Measurements from ENCODE around the gene ZBTB17.

Gene ZBTB17

DNA sequence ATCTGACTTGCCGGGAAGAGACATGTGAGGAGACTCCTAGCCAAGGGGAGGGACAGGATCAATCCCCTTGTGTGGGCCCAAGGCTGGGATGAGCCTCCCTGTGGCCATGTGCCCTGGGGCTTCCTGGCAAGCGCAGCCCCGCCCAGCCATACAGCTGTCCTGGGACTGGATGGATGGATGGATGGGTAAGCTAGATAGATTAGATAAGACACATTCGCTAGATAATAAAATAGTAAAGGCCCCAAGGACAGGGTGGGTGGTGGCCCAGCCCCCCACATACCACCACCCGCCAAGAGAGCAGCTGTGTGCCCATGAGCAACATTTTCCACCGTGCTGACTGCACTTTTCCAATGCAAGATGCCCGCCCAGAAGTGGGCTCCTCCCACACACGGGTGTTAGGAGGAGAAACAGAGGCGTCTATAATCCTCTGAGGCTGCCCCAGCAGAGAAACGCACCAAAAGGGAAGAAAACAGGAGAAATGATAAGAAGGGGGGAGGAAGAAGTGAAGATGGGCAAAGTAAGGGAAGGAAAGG lies 25.1 kb downstream of the ZBTB17 start:
- Histone ChIP-seq H2AFZ (ENCODE audit: low read depth, low read length) (no peak overlapping the region), H3K27me3 (ENCODE audit: control insufficient read depth in 1 of 2, insufficient read depth in 1 of 2, low read length in 2 of 2) (no peaks in the 10 kb centered on the region), H2BK120ac (ENCODE audit: low read depth, low read length) (peak overlapping the region; percentile 69), H4K8ac (ENCODE audit: low read length) (peak overlapping the region; percentile 73), H3K27ac (ENCODE audit: low read length, poor library complexity, severe bottlenecking) (peak overlapping the region; percentile 97), H2AK5ac (ENCODE audit: low read length, severe bottlenecking) (peak overlapping the region; percentile 85), H3K36me3 (ENCODE audit: control insufficient read depth in 1 of 2, insufficient read depth in 2 of 2, low read depth in 1 of 2, low read length in 2 of 2) (peaks cover 27 to 36% of the 10 kb centered on the region in 2 experiments), H3K79me1 (replicated peaks; ENCODE audit: low read length, poor library complexity, severe bottlenecking) (peaks cover 12% of the 10 kb centered on the region), H3K18ac (ENCODE audit: low read depth in 1 of 2, low read length in 2 of 2) (peak overlapping the region; percentile 91 to 94), H3K9ac (ENCODE audit: low read length) (peak overlapping the region; percentile 94), H3K23ac (ENCODE audit: low read length in 2 of 2) (no peak overlapping the region), H3K4me2 (ENCODE audit: low read length, poor library complexity, severe bottlenecking) (no peak overlapping the region), H4K91ac (ENCODE audit: low read length) (peak overlapping the region; percentile 94), H3K14ac (ENCODE audit: low read length in 2 of 2) (peak overlapping the region in 1 of 2 experiments; percentile 18), H2BK15ac (ENCODE audit: low read depth, poor library complexity, severe bottlenecking) (peak overlapping the region; percentile 95), H3K4ac (ENCODE audit: low read depth in 1 of 2, low read length in 2 of 2) (peak overlapping the region; percentile 65 to 75), H3K4me3 (ENCODE audit: insufficient read depth in 1 of 2, low read depth in 1 of 2, low read length in 2 of 2) (peak overlapping the region in 1 of 2 experiments; percentile 26), H3K4me1 (ENCODE audit: control insufficient read depth, insufficient read depth, low read depth, low read length) (peaks cover 63% of the 10 kb centered on the region), H3K9me3 (ENCODE audit: control insufficient read depth, low read length) (no peaks in the 10 kb centered on the region), H2BK12ac (ENCODE audit: low read length in 2 of 2) (peak overlapping the region; percentile 78 to 98), H2BK5ac (ENCODE audit: low read depth, low read length, poor library complexity, severe bottlenecking) (peak overlapping the region; percentile 59)
- DNase-seq, result peak; percentile 80
- WGBS, result 57% methylated on average over 8 of the region's 10 CpGs

DNA sequence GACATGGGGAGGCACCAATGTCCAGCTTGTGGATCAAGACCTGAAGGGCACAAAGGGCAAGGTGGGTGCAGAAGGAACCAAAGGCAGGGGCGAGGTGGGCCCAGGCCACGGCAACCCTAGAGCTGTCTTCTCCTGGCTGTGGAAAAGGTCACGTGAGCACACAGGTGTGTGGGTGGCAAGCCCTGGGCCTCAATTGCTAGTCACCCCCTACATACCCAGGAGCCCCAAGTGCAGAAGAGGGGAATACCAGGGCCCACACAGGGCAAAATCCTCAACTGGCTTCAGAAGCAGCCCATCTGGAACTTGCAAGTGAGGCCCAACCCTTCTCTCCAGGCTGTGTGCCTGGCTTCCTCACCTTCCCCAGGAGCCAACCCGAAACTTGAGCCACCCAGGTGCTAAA lies 25.6 kb downstream of the ZBTB17 start:
- no peaks in the 10 kb centered on the region for H3K9me3 ChIP-seq (ENCODE audit: control insufficient read depth, low read length)
- H2BK12ac ChIP-seq (ENCODE audit: low read length in 2 of 2), result peak overlapping the region; percentile 78 to 98
- H2AFZ ChIP-seq (ENCODE audit: low read depth, low read length), result no peak overlapping the region
- DNase-seq, result no peak
- peak overlapping the region; percentile 94 for H4K91ac ChIP-seq (ENCODE audit: low read length)
- H3K23ac ChIP-seq (ENCODE audit: low read length in 2 of 2), result peak overlapping the region in 1 of 2 experiments; percentile 57
- peak overlapping the region; percentile 94 for H3K9ac ChIP-seq (ENCODE audit: low read length)
- H3K27me3 ChIP-seq (ENCODE audit: control insufficient read depth in 1 of 2, insufficient read depth in 1 of 2, low read length in 2 of 2), result no peaks in the 10 kb centered on the region
- peak overlapping the region; percentile 73 for H4K8ac ChIP-seq (ENCODE audit: low read length)
- H3K4me1 ChIP-seq (ENCODE audit: control insufficient read depth, insufficient read depth, low read depth, low read length), result peaks cover 61% of the 10 kb centered on the region
- peak overlapping the region in 1 of 2 experiments; percentile 26 for H3K4me3 ChIP-seq (ENCODE audit: insufficient read depth in 1 of 2, low read depth in 1 of 2, low read length in 2 of 2)
- peak overlapping the region; percentile 91 to 94 for H3K18ac ChIP-seq (ENCODE audit: low read depth in 1 of 2, low read length in 2 of 2)
- H2BK5ac ChIP-seq (ENCODE audit: low read depth, low read length, poor library complexity, severe bottlenecking), result peak overlapping the region; percentile 59
- H2BK15ac ChIP-seq (ENCODE audit: low read depth, poor library complexity, severe bottlenecking), result no peak overlapping the region
- H3K4me2 ChIP-seq (ENCODE audit: low read length, poor library complexity, severe bottlenecking), result no peak overlapping the region
- H3K4ac ChIP-seq (ENCODE audit: low read depth in 1 of 2, low read length in 2 of 2), result peak overlapping the region; percentile 75 to 95
- peak overlapping the region in 1 of 2 experiments; percentile 91 for H3K14ac ChIP-seq (ENCODE audit: low read length in 2 of 2)
- peak overlapping the region; percentile 85 for H2AK5ac ChIP-seq (ENCODE audit: low read length, severe bottlenecking)
- 93% methylated on average over 4 of the region's 4 CpGs for WGBS
- H3K79me1 ChIP-seq (replicated peaks; ENCODE audit: low read length, poor library complexity, severe bottlenecking), result peaks cover 17% of the 10 kb centered on the region
- H3K36me3 ChIP-seq (ENCODE audit: control insufficient read depth in 1 of 2, insufficient read depth in 2 of 2, low read depth in 1 of 2, low read length in 2 of 2), result peaks cover 32 to 42% of the 10 kb centered on the region in 2 experiments
- peak overlapping the region; percentile 97 for H3K27ac ChIP-seq (ENCODE audit: low read length, poor library complexity, severe bottlenecking)
- peak overlapping the region; percentile 69 for H2BK120ac ChIP-seq (ENCODE audit: low read depth, low read length)

- H3K4me3 ChIP-seq (ENCODE audit: insufficient read depth in 1 of 2, low read depth in 1 of 2, low read length in 2 of 2), result peak overlapping the region in 1 of 2 experiments; percentile 52
- peak overlapping the region; percentile 75 for H2BK15ac ChIP-seq (ENCODE audit: low read depth, poor library complexity, severe bottlenecking)
- WGBS, result 15% methylated on average over 25 of the region's 25 CpGs
- H3K14ac ChIP-seq (ENCODE audit: low read length in 2 of 2), result peak overlapping the region in 1 of 2 experiments; percentile 91
- peak overlapping the region; percentile 85 for H2AK5ac ChIP-seq (ENCODE audit: low read length, severe bottlenecking)
- no peaks in the 10 kb centered on the region for H3K27me3 ChIP-seq (ENCODE audit: control insufficient read depth in 1 of 2, insufficient read depth in 1 of 2, low read length in 2 of 2)
- peak overlapping the region; percentile 91 to 94 for H3K18ac ChIP-seq (ENCODE audit: low read depth in 1 of 2, low read length in 2 of 2)
- H3K36me3 ChIP-seq (ENCODE audit: control insufficient read depth in 1 of 2, insufficient read depth in 2 of 2, low read depth in 1 of 2, low read length in 2 of 2), result peaks cover 39 to 48% of the 10 kb centered on the region in 2 experiments
- peak overlapping the region; percentile 75 to 95 for H3K4ac ChIP-seq (ENCODE audit: low read depth in 1 of 2, low read length in 2 of 2)
- peak overlapping the region; percentile 58 for H2BK5ac ChIP-seq (ENCODE audit: low read depth, low read length, poor library complexity, severe bottlenecking)
- peak overlapping the region; percentile 97 for H3K27ac ChIP-seq (ENCODE audit: low read length, poor library complexity, severe bottlenecking)
- H3K23ac ChIP-seq (ENCODE audit: low read length in 2 of 2), result peak overlapping the region in 1 of 2 experiments; percentile 57
- H4K8ac ChIP-seq (ENCODE audit: low read length), result peak overlapping the region; percentile 33
- H3K4me1 ChIP-seq (ENCODE audit: control insufficient read depth, insufficient read depth, low read depth, low read length), result peaks cover 61% of the 10 kb centered on the region
- no peaks in the 10 kb centered on the region for H3K9me3 ChIP-seq (ENCODE audit: control insufficient read depth, low read length)
- peak; percentile 99 for DNase-seq
- peak overlapping the region; percentile 94 for H4K91ac ChIP-seq (ENCODE audit: low read length)
- H3K9ac ChIP-seq (ENCODE audit: low read length), result peak overlapping the region; percentile 94
- H2AFZ ChIP-seq (ENCODE audit: low read depth, low read length), result no peak overlapping the region
- H3K79me1 ChIP-seq (replicated peaks; ENCODE audit: low read length, poor library complexity, severe bottlenecking), result peaks cover 22% of the 10 kb centered on the region
- peak overlapping the region; percentile 25 for H3K4me2 ChIP-seq (ENCODE audit: low read length, poor library complexity, severe bottlenecking)
- H2BK120ac ChIP-seq (ENCODE audit: low read depth, low read length), result peak overlapping the region; percentile 75
- peak overlapping the region; percentile 78 to 98 for H2BK12ac ChIP-seq (ENCODE audit: low read length in 2 of 2)
These were observed 26.3 kb downstream of the ZBTB17 start for GRCh38 chr1:15949453-15950245.
